Measurements from ENCODE around the gene FAM13A.

FAM13A gene

DNA sequence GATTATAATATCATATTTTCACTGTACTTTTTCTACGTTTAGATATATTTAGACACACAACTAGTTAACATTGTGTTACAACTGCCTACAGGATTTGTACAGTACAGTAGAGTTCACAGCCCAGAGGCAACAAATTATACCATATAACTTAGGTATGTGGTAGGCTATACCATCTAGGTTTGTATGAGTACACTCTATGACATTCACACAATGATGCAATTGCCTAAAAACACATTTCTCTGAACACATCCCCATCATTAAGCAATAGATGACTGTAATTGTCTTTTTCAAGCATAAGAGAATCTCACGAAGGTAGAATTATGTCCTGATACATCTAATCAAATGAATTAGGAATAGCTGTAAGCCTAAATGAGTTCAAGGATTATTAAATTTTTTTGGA, 42.0 kb upstream of the FAM13A start:
- Histone ChIP-seq H3K27ac (no peak overlapping the region), H3K9me3 (no peaks in the 10 kb centered on the region)

DNA sequence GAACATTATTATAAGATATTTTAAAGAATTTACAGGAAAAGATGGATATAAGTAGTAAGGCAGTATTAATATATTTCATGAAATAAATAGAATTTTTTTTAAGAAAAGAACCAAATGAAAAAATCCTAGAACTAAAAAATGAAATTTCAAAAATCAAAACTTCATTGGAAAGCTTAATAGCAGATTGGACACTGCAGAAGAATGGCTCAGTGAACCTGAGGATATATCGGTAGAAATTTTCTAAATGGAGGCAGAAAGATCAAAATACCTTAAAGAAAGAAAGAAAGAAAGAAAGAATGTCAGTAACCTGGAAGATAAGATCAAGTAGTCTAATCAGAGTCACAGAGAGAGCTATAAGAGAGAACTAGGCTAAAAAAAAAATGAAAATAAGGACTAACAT, 21.3 kb upstream of the FAM13A start:
- Histone ChIP-seq H3K4me3 (ENCODE audit: low read depth in 1 of 2, low read length in 1 of 2) (no peak overlapping the region), H3K36me3 (no peaks in the 10 kb centered on the region), H3K27me3 (no peaks in the 10 kb centered on the region), H3K27ac (no peak overlapping the region), H3K4me1 (ENCODE audit: control insufficient read depth in 1 of 2, insufficient read depth in 1 of 2, low read depth in 1 of 2, low read length in 1 of 2) (no peaks in the 10 kb centered on the region), H3K9me3 (no peaks in the 10 kb centered on the region)
- TF ChIP-seq, protein P1, sequence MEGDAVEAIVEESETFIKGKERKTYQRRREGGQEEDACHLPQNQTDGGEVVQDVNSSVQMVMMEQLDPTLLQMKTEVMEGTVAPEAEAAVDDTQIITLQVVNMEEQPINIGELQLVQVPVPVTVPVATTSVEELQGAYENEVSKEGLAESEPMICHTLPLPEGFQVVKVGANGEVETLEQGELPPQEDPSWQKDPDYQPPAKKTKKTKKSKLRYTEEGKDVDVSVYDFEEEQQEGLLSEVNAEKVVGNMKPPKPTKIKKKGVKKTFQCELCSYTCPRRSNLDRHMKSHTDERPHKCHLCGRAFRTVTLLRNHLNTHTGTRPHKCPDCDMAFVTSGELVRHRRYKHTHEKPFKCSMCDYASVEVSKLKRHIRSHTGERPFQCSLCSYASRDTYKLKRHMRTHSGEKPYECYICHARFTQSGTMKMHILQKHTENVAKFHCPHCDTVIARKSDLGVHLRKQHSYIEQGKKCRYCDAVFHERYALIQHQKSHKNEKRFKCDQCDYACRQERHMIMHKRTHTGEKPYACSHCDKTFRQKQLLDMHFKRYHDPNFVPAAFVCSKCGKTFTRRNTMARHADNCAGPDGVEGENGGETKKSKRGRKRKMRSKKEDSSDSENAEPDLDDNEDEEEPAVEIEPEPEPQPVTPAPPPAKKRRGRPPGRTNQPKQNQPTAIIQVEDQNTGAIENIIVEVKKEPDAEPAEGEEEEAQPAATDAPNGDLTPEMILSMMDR (IDR thresholded peaks at IDR 0.05): no peak

More for the DNA sequence above, 42.0 kb upstream of the FAM13A start:
- TF ChIP-seq, protein P1 (IDR thresholded peaks at IDR 0.05): no peak
- Histone ChIP-seq H3K4me1 (ENCODE audit: control insufficient read depth in 1 of 2, insufficient read depth in 1 of 2, low read depth in 1 of 2, low read length in 1 of 2) (no peaks in the 10 kb centered on the region), H3K4me3 (ENCODE audit: low read depth in 1 of 2, low read length in 1 of 2) (no peak overlapping the region), H3K36me3 (no peaks in the 10 kb centered on the region), H3K27me3 (no peaks in the 10 kb centered on the region)

GRCh38 chr4:89077761-89078160, 20.8 kb upstream of the FAM13A start:
- H3K27me3 ChIP-seq: no peaks in the 10 kb centered on the region
- TF ChIP-seq, protein P1 (IDR thresholded peaks at IDR 0.05): no peak
- H3K36me3 ChIP-seq: no peaks in the 10 kb centered on the region
- no peaks in the 10 kb centered on the region for H3K4me1 ChIP-seq (ENCODE audit: control insufficient read depth in 1 of 2, insufficient read depth in 1 of 2, low read depth in 1 of 2, low read length in 1 of 2)
- no peak overlapping the region for H3K4me3 ChIP-seq (ENCODE audit: low read depth in 1 of 2, low read length in 1 of 2)
- no peak overlapping the region for H3K27ac ChIP-seq
- H3K9me3 ChIP-seq: no peaks in the 10 kb centered on the region

DNA sequence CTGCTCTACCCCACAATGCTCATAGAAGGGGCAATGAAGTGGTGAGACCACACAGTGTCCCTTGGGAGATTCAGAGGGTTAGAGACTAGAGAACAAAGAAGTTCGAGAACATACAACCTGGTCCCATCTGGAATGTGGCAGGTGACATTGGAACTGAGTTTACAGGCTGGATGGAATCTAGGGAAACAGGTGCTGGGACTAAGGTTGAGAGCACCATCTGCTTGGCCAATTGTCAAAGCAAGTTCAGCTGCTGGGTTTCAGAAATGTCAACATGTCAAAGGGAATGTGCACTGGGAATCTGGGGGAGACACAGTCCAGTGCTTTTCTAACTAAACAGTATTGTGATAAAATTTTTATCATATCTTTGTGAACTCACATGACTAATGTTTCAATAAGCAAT, 15.9 kb upstream of the FAM13A start:
- TF ChIP-seq, protein P1 (IDR thresholded peaks at IDR 0.05): no peak
- Histone ChIP-seq H3K36me3 (no peaks in the 10 kb centered on the region), H3K4me3 (ENCODE audit: low read depth in 1 of 2, low read length in 1 of 2) (no peak overlapping the region), H3K9me3 (no peaks in the 10 kb centered on the region), H3K4me1 (ENCODE audit: control insufficient read depth in 1 of 2, insufficient read depth in 1 of 2, low read depth in 1 of 2, low read length in 1 of 2) (no peaks in the 10 kb centered on the region), H3K27ac (no peak overlapping the region), H3K27me3 (no peaks in the 10 kb centered on the region)

DNA sequence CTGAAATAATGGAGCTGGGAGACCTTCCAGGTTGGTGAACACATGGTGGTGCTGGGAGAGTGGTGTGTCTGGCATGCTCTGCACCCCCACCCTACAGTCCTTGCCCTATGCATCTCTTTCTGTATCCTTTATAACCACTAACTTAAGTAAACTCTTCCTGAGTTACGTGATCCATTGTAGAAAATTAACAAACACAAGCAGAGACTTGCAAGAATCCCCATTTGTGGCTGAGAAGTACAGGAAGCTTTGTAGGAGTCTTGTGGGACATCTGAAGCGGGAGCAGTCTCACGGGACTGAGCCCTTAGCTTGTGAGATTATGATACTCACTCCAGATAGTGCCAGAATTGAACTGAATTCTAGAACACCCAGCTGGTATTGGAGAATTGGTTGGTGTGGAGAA, 14.3 kb upstream of the FAM13A start:
- Histone ChIP-seq H3K4me3 (ENCODE audit: low read depth in 1 of 2, low read length in 1 of 2) (no peak overlapping the region), H3K4me1 (ENCODE audit: control insufficient read depth in 1 of 2, insufficient read depth in 1 of 2, low read depth in 1 of 2, low read length in 1 of 2) (no peaks in the 10 kb centered on the region), H3K9me3 (no peaks in the 10 kb centered on the region), H3K27ac (no peak overlapping the region), H3K27me3 (no peaks in the 10 kb centered on the region), H3K36me3 (no peaks in the 10 kb centered on the region)
- TF ChIP-seq, protein P1 (IDR thresholded peaks at IDR 0.05): no peak

- Histone ChIP-seq H3K27me3 (no peaks in the 10 kb centered on the region), H3K4me1 (ENCODE audit: control insufficient read depth in 1 of 2, insufficient read depth in 1 of 2, low read depth in 1 of 2, low read length in 1 of 2) (no peaks in the 10 kb centered on the region), H3K27ac (no peak overlapping the region), H3K36me3 (no peaks in the 10 kb centered on the region), H3K9me3 (no peaks in the 10 kb centered on the region), H3K4me3 (ENCODE audit: low read depth in 1 of 2, low read length in 1 of 2) (no peak overlapping the region)
- TF ChIP-seq, protein P1 (IDR thresholded peaks at IDR 0.05): no peak
Observed at GRCh38 chr4:89070041-89070440, 13.1 kb upstream of the FAM13A start.

Measured in neutrophil (primary cell).